Activated CD8-positive, alpha-beta memory T cell treated with anti-CD3 and anti-CD28 coated beads for 1 hour (primary cell): ENCODE data around the gene ZDHHC6.
"Not testable (repeated sequence)": the region's sequence is repeated elsewhere in the genome, so short reads cannot be mapped to it uniquely, and the experiment has no call there.

Source experiments
- DNase-seq, 2 donors: peaks; one replicate each; pipeline ENCODE4 v3.0.0-alpha.2; 2020; ENCODE audit warnings: low read depth in 1 of 2; ENCODE audit errors: extremely low read depth in 1 of 2

Gene ZDHHC6

GRCh38 chr10:112393827-112394226 lies 52.9 kb downstream of the ZDHHC6 start:
- no peak for DNase-seq

- DNase-seq = no peak
Measured at GRCh38 chr10:112393341-112393740, 53.4 kb downstream of the ZDHHC6 start.

GRCh38 chr10:112390125-112390703 lies 56.5 kb downstream of the ZDHHC6 start:
- no peak for DNase-seq

- DNase-seq = no peak
Measured at GRCh38 chr10:112389271-112389822, 57.4 kb downstream of the ZDHHC6 start.

GRCh38 chr10:112388548-112388947 lies 58.2 kb downstream of the ZDHHC6 start:
- no peak for DNase-seq

GRCh38 chr10:112388056-112388455 lies 58.7 kb downstream of the ZDHHC6 start:
- DNase-seq = not testable (repeated sequence)

- no peak for DNase-seq
Measured at GRCh38 chr10:112385201-112385600, 61.5 kb downstream of the ZDHHC6 start.

GRCh38 chr10:112384141-112384540 lies 62.6 kb downstream of the ZDHHC6 start:
- DNase-seq = no peak

- no peak for DNase-seq
Measured at GRCh38 chr10:112383325-112383724, 63.4 kb downstream of the ZDHHC6 start.

GRCh38 chr10:112382515-112383235 lies 64.0 kb downstream of the ZDHHC6 start:
- no peak for DNase-seq
